WTC11 (cell line): ENCODE measurements around the gene IL4I1. TPM values are rescaled to one million over a fixed set of nuclear protein-coding genes. Genes with fewer than 3 reads are reported as not detected.

Experiments
- ATF1 ChIP-seq: sonication (generic); formaldehyde crosslinking; IDR thresholded peaks from 2 replicates; pipeline ENCODE4 v1.8.1; 2023; ENCODE audit warnings: mild to moderate bottlenecking, moderate library complexity, missing genetic modification reagents
- CBFB ChIP-seq: sonication (generic); formaldehyde crosslinking; IDR thresholded peaks from 2 replicates; pipeline ENCODE4 v1.8.1; 2022; ENCODE audit warnings: mild to moderate bottlenecking, low read depth, missing genetic modification reagents
- E2F5 ChIP-seq: sonication (generic); formaldehyde crosslinking; IDR thresholded peaks from 2 replicates; pipeline ENCODE4 v1.8.1; 2022; ENCODE audit warnings: mild to moderate bottlenecking, moderate library complexity, missing genetic modification reagents
- GTF2I ChIP-seq: fragments of 250-450 bp; sonication (Bioruptor Pico); conservative IDR thresholded peaks from 2 replicates; pipeline ENCODE4 v1.4.0; 2021; ENCODE audit warnings: mild to moderate bottlenecking
- HMGXB4 ChIP-seq: sonication (generic); formaldehyde crosslinking; IDR thresholded peaks from 2 replicates; pipeline ENCODE4 v1.8.1; 2023; ENCODE audit warnings: mild to moderate bottlenecking, moderate library complexity, missing genetic modification reagents
- IRF1 ChIP-seq: sonication (generic); formaldehyde crosslinking; IDR thresholded peaks from 2 replicates; pipeline ENCODE4 v1.8.0; 2023; ENCODE audit warnings: missing genetic modification reagents
- JUN ChIP-seq: sonication (generic); formaldehyde crosslinking; IDR thresholded peaks from 2 replicates; pipeline ENCODE4 v1.8.0; 2023; ENCODE audit warnings: mild to moderate bottlenecking, missing genetic modification reagents
- KAT7 ChIP-seq: sonication (generic); formaldehyde crosslinking; IDR thresholded peaks from 2 replicates; pipeline ENCODE4 v1.8.1; 2023; ENCODE audit warnings: missing genetic modification reagents, mild to moderate bottlenecking, borderline replicate concordance
- MXD4 ChIP-seq: fragments of 250-450 bp; sonication (Bioruptor Pico); IDR thresholded peaks from 2 replicates; pipeline ENCODE4 v1.8.0; 2021; ENCODE audit warnings: mild to moderate bottlenecking, moderate library complexity, borderline replicate concordance
- NFATC4 ChIP-seq: fragments of 250-450 bp; sonication (Bioruptor Pico); IDR thresholded peaks from 2 replicates; pipeline ENCODE4 v1.9.0; 2021; ENCODE audit warnings: mild to moderate bottlenecking
- NR1H2 ChIP-seq: sonication (generic); formaldehyde crosslinking; IDR thresholded peaks from 2 replicates; pipeline ENCODE4 v1.9.0; 2021; ENCODE audit warnings: mild to moderate bottlenecking, moderate library complexity, missing genetic modification reagents
- OVOL2 ChIP-seq: fragments of 250-450 bp; sonication (Bioruptor Pico); IDR thresholded peaks from 2 replicates; pipeline ENCODE4 v1.9.0; 2021; ENCODE audit warnings: mild to moderate bottlenecking, borderline replicate concordance
- PRRX2 ChIP-seq: fragments of 250-450 bp; sonication (Bioruptor Pico); IDR thresholded peaks from 2 replicates; pipeline ENCODE4 v1.8.0; 2021; ENCODE audit warnings: mild to moderate bottlenecking
- RELA ChIP-seq: sonication (generic); formaldehyde crosslinking; IDR thresholded peaks from 2 replicates; pipeline ENCODE4 v1.8.1; 2022; ENCODE audit warnings: missing genetic modification reagents, mild to moderate bottlenecking, borderline replicate concordance
- SOX15 ChIP-seq: fragments of 250-450 bp; sonication (Bioruptor Pico); IDR thresholded peaks from 2 replicates; pipeline ENCODE4 v1.9.0; 2021; ENCODE audit warnings: mild to moderate bottlenecking
- SP1 ChIP-seq: sonication (generic); formaldehyde crosslinking; conservative IDR thresholded peaks from 2 replicates; pipeline ENCODE4 v1.8.1; 2022; ENCODE audit warnings: missing genetic modification reagents
- TEAD1 ChIP-seq: sonication (generic); formaldehyde crosslinking; IDR thresholded peaks from 2 replicates; pipeline ENCODE4 v1.8.0; 2022; ENCODE audit warnings: mild to moderate bottlenecking, missing genetic modification reagents
- ZMAT4 ChIP-seq: fragments of 250-450 bp; sonication (Bioruptor Pico); IDR thresholded peaks from 2 replicates; pipeline ENCODE4 v1.9.0; 2021; ENCODE audit warnings: mild to moderate bottlenecking
- ZNF232 ChIP-seq: sonication (generic); formaldehyde crosslinking; IDR thresholded peaks from 2 replicates; pipeline ENCODE4 v1.8.0; 2022; ENCODE audit warnings: mild to moderate bottlenecking, missing genetic modification reagents
- ZNF263 ChIP-seq: sonication (generic); formaldehyde crosslinking; IDR thresholded peaks from 2 replicates; pipeline ENCODE4 v1.8.1; 2022; ENCODE audit warnings: low read depth, mild to moderate bottlenecking, moderate library complexity, missing genetic modification reagents
- ZNF416 ChIP-seq: fragments of 250-450 bp; sonication (Bioruptor Pico); IDR thresholded peaks from 2 replicates; pipeline ENCODE4 v1.9.0; 2021; ENCODE audit warnings: mild to moderate bottlenecking, inconsistent platforms
- ZNF423 ChIP-seq: fragments of 250-450 bp; sonication (Bioruptor Pico); IDR thresholded peaks from 2 replicates; pipeline ENCODE4 v2.1.2; 2022; ENCODE audit warnings: mild to moderate bottlenecking, moderate library complexity
- ZNF512 ChIP-seq: sonication (generic); formaldehyde crosslinking; IDR thresholded peaks from 2 replicates; pipeline ENCODE4 v1.8.1; 2022; ENCODE audit warnings: missing genetic modification reagents, borderline replicate concordance
- total RNA-seq: library from RNA; stranded (reverse); gene quantifications from 3 replicates; pipeline ENCODE4 v1.2.3, GENCODE V29; 2021
- TF ChIP-seq, protein P1 (sequence below): sonication (generic); formaldehyde crosslinking; IDR thresholded peaks from 2 replicates; pipeline ENCODE4 v1.8.0; 2022; ENCODE audit warnings: mild to moderate bottlenecking, missing genetic modification reagents
- TF ChIP-seq, protein P2 (sequence below): sonication (generic); formaldehyde crosslinking; IDR thresholded peaks from 2 replicates; pipeline ENCODE4 v1.8.0; 2022; ENCODE audit warnings: missing genetic modification reagents
- TF ChIP-seq, protein P3 (sequence below): sonication (generic); formaldehyde crosslinking; conservative IDR thresholded peaks from 2 replicates; pipeline ENCODE4 v1.8.1; 2023; ENCODE audit warnings: mild to moderate bottlenecking, low read depth, missing genetic modification reagents, moderate library complexity

The IL4I1 gene
- total RNA-seq, 1 experiment from 2014 or later, result 0.83 TPM

- TF ChIP-seq E2F5 (CRISPR knock-in tag), result peak; percentile 53; the same call in 1 of the 2 replicates
- peak; percentile 57; the same call in 1 of the 2 replicates for TF ChIP-seq HMGXB4 (CRISPR knock-in tag)
- no peak; the same call in 1 of the 2 replicates for TF ChIP-seq ZNF263 (CRISPR knock-in tag)
- TF ChIP-seq, protein P1, sequence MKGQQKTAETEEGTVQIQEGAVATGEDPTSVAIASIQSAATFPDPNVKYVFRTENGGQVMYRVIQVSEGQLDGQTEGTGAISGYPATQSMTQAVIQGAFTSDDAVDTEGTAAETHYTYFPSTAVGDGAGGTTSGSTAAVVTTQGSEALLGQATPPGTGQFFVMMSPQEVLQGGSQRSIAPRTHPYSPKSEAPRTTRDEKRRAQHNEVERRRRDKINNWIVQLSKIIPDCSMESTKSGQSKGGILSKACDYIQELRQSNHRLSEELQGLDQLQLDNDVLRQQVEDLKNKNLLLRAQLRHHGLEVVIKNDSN, result peak; percentile 81
- no peak for TF ChIP-seq RELA
- TF ChIP-seq ZNF512 (CRISPR knock-in tag), result no peak
- no peak for TF ChIP-seq CBFB
- TF ChIP-seq ZMAT4 (CRISPR knock-in tag), result no peak
- TF ChIP-seq, protein P2, sequence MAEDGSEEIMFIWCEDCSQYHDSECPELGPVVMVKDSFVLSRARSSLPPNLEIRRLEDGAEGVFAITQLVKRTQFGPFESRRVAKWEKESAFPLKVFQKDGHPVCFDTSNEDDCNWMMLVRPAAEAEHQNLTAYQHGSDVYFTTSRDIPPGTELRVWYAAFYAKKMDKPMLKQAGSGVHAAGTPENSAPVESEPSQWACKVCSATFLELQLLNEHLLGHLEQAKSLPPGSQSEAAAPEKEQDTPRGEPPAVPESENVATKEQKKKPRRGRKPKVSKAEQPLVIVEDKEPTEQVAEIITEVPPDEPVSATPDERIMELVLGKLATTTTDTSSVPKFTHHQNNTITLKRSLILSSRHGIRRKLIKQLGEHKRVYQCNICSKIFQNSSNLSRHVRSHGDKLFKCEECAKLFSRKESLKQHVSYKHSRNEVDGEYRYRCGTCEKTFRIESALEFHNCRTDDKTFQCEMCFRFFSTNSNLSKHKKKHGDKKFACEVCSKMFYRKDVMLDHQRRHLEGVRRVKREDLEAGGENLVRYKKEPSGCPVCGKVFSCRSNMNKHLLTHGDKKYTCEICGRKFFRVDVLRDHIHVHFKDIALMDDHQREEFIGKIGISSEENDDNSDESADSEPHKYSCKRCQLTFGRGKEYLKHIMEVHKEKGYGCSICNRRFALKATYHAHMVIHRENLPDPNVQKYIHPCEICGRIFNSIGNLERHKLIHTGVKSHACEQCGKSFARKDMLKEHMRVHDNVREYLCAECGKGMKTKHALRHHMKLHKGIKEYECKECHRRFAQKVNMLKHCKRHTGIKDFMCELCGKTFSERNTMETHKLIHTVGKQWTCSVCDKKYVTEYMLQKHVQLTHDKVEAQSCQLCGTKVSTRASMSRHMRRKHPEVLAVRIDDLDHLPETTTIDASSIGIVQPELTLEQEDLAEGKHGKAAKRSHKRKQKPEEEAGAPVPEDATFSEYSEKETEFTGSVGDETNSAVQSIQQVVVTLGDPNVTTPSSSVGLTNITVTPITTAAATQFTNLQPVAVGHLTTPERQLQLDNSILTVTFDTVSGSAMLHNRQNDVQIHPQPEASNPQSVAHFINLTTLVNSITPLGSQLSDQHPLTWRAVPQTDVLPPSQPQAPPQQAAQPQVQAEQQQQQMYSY (CRISPR knock-in tag), result no peak
- no peak for TF ChIP-seq TEAD1 (CRISPR knock-in tag)
- TF ChIP-seq JUN, result no peak
- no peak for TF ChIP-seq ATF1 (CRISPR knock-in tag)
- no peak for TF ChIP-seq GTF2I (CRISPR knock-in tag)
- TF ChIP-seq OVOL2 (CRISPR knock-in tag), result no peak
- no peak for TF ChIP-seq ZNF423 (CRISPR knock-in tag)
- TF ChIP-seq ZNF416 (CRISPR knock-in tag), result peak; percentile 82
- peak; percentile 84 for TF ChIP-seq ZNF232
- TF ChIP-seq MXD4 (CRISPR knock-in tag), result no peak
- no peak for TF ChIP-seq SOX15
- TF ChIP-seq SP1 (CRISPR knock-in tag), result peak; percentile 95
- TF ChIP-seq KAT7, result no peak
- TF ChIP-seq NFATC4, result no peak
- TF ChIP-seq NR1H2 (CRISPR knock-in tag), result no peak
- no peak for TF ChIP-seq IRF1 (CRISPR knock-in tag)
- TF ChIP-seq, protein P3, sequence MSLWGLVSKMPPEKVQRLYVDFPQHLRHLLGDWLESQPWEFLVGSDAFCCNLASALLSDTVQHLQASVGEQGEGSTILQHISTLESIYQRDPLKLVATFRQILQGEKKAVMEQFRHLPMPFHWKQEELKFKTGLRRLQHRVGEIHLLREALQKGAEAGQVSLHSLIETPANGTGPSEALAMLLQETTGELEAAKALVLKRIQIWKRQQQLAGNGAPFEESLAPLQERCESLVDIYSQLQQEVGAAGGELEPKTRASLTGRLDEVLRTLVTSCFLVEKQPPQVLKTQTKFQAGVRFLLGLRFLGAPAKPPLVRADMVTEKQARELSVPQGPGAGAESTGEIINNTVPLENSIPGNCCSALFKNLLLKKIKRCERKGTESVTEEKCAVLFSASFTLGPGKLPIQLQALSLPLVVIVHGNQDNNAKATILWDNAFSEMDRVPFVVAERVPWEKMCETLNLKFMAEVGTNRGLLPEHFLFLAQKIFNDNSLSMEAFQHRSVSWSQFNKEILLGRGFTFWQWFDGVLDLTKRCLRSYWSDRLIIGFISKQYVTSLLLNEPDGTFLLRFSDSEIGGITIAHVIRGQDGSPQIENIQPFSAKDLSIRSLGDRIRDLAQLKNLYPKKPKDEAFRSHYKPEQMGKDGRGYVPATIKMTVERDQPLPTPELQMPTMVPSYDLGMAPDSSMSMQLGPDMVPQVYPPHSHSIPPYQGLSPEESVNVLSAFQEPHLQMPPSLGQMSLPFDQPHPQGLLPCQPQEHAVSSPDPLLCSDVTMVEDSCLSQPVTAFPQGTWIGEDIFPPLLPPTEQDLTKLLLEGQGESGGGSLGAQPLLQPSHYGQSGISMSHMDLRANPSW (CRISPR knock-in tag), result no peak
- TF ChIP-seq PRRX2, result no peak
Measured at GRCh38 chr19:49876422-49877019, 20.2 kb downstream of the IL4I1 start (continued).
